GM21529 (cell line): ENCODE measurements around the gene ATAD3C.
"Not testable (repeated sequence)": the region's sequence is repeated elsewhere in the genome, so short reads cannot be mapped to it uniquely, and the experiment has no call there.

Experiments
- ATAC-seq: cut with Tn5 transposase; IDR thresholded peaks from one replicate; pipeline ENCODE4 v1.9.1; 2021; ENCODE audit not compliant: unreplicated experiment

Gene ATAD3C

GRCh38 chr1:1504777-1505365 is 55.4 kb downstream of the ATAD3C start:
- ATAC-seq = not testable (repeated sequence)

GRCh38 chr1:1505366-1505798 is 55.9 kb downstream of the ATAD3C start:
- peak; percentile 60 for ATAC-seq

GRCh38 chr1:1505801-1506200 is 56.3 kb downstream of the ATAD3C start:
- ATAC-seq = not testable (repeated sequence)

DNA sequence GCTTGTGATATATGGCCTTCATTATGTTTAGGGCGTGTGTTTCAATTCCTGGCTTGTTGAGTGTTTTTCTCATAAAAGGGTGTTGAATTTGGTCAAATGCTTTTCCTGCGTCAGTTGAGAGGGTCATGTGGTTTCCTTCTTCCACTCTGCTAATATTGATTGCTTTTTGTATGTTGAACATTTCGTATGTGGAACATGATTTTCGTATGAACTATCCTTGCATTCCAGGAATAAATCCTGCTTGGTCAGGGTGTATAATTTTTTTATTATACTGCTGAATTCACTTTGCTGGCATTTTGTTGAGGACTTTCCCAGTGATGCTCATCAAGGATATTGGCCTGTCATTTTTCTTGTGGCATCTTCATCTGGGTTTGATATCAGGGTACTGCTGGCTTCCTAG is 57.8 kb downstream of the ATAD3C start:
- no peak for ATAC-seq

- ATAC-seq = not testable (repeated sequence)
Measured at GRCh38 chr1:1508775-1509464, 59.4 kb downstream of the ATAD3C start.

- ATAC-seq = not testable (repeated sequence)
Measured at GRCh38 chr1:1509465-1509850, 60.0 kb downstream of the ATAD3C start.

GRCh38 chr1:1510912-1511532 is 61.5 kb downstream of the ATAD3C start:
- no peak for ATAC-seq

DNA sequence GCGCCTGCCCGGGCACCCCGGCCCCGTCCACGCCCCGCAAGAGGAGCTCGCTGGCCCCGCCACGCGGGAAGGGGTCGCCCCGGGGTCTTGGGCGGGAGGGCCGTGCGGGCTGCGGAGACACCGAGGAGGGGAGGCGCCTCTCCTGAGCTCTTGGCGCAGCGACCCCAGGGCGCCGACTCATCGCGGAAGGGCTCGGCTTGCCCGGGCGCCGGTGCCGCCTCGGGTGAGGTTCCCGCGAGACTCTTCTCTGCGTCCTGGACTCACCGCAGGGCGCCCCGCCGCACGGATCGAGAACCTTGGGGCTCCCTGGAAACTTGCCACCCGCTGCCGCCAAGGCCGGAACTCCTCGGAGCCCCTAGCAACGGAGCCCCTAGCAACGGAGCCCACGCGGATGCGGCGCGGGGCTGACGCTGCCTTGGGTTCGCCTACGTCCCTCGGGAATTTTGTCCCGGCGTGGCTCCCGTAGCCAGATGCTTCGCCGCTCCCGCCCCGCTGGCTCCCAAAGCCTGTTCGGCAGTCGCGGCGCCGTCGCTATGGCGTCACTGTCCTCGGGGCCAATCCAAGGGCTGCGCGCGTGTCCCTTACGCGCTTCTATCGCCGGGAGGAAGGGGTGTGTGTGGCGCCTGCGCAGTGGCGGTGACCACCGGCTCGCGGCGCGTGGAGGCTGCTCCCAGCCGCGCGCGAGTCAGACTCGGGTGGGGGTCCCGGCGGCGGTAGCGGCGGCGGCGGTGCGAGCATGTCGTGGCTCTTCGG is 62.2 kb downstream of the ATAD3C start, which contains the start of gene ATAD3A:
ATAD3A (plus strand) TSS at position 630 of the 753 bp plus-strand sequence; CDS start at position 737, 107 bp downstream.
- ATAC-seq = peak; percentile 87

DNA sequence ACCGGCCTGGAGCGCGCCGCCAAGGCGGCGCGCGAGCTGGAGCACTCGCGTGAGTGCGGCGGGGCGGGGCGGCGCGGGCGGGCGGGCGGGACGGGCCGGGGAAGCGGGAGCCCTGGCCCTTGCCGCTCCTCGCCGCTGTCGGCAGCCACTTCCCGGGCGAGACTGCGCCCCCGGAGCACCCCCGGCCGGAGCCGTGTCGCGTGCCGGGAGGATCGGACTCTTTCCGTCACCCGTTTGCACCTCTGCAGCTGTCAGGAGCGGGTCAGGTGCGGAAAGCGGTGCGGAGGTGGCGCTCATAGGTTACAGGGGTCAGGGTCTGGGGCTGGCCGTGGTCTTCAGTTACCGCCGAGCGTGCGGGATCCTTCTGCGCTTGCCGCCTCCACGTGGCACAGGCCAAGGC is 62.9 kb downstream of the ATAD3C start:
- ATAC-seq = peak; percentile 4

GRCh38 chr1:1513675-1514074 is 64.2 kb downstream of the ATAD3C start:
- ATAC-seq = not testable (repeated sequence)

DNA sequence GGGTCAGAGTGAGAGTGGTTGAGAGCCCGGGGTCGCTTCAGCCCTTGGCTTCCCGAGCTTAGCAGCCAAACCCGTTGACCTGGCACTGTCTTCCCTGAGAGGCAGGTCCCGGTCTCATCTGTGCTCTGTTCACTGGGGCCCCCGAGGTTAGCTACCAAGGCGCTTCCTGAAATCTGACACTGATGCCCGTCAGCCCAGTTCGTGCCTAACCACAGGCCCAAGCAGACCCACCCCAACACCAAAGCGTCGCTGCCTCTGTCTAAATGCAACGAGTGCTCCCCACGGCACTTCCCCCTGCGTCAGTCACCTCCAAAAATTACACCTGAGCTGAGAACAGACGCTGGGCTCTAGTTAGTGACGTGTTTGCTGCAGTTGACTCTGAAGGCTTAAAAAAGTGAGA is 64.9 kb downstream of the ATAD3C start:
- not testable (repeated sequence) for ATAC-seq

GRCh38 chr1:1516923-1517322 is 67.4 kb downstream of the ATAD3C start:
- not testable (repeated sequence) for ATAC-seq

GRCh38 chr1:1517973-1518620 is 68.6 kb downstream of the ATAD3C start:
- ATAC-seq = no peak

GRCh38 chr1:1518621-1519007 is 69.1 kb downstream of the ATAD3C start:
- not testable (repeated sequence) for ATAC-seq
